Measurements from ENCODE around the gene HORMAD2.

DNA sequence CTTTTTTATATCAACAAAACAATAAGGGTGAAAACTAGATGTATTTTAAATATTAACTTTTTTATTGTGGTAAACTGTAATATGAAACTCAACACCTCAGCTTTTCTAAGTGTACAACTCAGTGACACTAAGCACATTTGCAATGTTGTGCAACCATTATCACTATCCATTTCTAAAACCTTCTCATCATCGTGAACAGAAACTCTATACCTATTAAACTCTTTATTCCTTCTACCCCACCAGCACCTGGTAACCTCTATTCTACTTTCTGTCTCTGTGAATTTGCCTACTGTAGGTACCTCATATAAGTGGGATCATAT is 9.4 kb downstream of the HORMAD2 start:
- TF ChIP-seq, protein P1, sequence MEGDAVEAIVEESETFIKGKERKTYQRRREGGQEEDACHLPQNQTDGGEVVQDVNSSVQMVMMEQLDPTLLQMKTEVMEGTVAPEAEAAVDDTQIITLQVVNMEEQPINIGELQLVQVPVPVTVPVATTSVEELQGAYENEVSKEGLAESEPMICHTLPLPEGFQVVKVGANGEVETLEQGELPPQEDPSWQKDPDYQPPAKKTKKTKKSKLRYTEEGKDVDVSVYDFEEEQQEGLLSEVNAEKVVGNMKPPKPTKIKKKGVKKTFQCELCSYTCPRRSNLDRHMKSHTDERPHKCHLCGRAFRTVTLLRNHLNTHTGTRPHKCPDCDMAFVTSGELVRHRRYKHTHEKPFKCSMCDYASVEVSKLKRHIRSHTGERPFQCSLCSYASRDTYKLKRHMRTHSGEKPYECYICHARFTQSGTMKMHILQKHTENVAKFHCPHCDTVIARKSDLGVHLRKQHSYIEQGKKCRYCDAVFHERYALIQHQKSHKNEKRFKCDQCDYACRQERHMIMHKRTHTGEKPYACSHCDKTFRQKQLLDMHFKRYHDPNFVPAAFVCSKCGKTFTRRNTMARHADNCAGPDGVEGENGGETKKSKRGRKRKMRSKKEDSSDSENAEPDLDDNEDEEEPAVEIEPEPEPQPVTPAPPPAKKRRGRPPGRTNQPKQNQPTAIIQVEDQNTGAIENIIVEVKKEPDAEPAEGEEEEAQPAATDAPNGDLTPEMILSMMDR (conservative IDR thresholded peaks at IDR 0.05; ENCODE audit: low read length): no peak
- no peak for TF ChIP-seq EZH2phosphoT487 (IDR thresholded peaks at IDR 0.05; ENCODE audit: borderline replicate concordance)
